HL-60 (cell line): ENCODE results near the gene SGIP1.

Experiments used
- TF ChIP-seq, protein P1 (sequence below): IDR thresholded peaks from one replicate; pipeline ENCODE4 v1.5.1; 2011; ENCODE audit warnings: low read length, control low read depth, inconsistent platforms; ENCODE audit not compliant: insufficient read depth
- TF ChIP-seq, protein P2 (sequence below): IDR thresholded peaks from 2 replicates; pipeline ENCODE4 v1.6.1; 2012; ENCODE audit warnings: low read depth; ENCODE audit not compliant: insufficient replicate concordance

DNA sequence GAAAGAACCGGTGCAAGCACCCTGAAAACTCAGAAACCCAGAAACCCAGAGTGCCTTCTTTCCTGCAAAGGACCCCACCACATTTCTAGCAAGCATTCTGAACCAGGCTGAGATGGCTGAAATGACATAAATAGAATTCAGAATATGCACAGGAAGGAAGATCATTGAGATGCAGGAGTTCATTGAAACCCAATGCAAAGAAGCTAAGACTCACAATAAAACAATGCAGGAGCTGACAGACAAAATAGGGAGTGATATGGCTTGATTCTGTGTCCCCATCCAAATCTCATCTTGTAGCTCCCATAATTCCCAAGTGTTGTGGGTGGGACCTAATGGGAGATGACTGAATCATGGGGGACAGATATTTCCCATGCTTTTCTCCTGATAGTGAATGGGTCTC is 22.8 kb upstream of the SGIP1 start:
- TF ChIP-seq, protein P1, sequence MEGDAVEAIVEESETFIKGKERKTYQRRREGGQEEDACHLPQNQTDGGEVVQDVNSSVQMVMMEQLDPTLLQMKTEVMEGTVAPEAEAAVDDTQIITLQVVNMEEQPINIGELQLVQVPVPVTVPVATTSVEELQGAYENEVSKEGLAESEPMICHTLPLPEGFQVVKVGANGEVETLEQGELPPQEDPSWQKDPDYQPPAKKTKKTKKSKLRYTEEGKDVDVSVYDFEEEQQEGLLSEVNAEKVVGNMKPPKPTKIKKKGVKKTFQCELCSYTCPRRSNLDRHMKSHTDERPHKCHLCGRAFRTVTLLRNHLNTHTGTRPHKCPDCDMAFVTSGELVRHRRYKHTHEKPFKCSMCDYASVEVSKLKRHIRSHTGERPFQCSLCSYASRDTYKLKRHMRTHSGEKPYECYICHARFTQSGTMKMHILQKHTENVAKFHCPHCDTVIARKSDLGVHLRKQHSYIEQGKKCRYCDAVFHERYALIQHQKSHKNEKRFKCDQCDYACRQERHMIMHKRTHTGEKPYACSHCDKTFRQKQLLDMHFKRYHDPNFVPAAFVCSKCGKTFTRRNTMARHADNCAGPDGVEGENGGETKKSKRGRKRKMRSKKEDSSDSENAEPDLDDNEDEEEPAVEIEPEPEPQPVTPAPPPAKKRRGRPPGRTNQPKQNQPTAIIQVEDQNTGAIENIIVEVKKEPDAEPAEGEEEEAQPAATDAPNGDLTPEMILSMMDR = no peak
- TF ChIP-seq, protein P2, sequence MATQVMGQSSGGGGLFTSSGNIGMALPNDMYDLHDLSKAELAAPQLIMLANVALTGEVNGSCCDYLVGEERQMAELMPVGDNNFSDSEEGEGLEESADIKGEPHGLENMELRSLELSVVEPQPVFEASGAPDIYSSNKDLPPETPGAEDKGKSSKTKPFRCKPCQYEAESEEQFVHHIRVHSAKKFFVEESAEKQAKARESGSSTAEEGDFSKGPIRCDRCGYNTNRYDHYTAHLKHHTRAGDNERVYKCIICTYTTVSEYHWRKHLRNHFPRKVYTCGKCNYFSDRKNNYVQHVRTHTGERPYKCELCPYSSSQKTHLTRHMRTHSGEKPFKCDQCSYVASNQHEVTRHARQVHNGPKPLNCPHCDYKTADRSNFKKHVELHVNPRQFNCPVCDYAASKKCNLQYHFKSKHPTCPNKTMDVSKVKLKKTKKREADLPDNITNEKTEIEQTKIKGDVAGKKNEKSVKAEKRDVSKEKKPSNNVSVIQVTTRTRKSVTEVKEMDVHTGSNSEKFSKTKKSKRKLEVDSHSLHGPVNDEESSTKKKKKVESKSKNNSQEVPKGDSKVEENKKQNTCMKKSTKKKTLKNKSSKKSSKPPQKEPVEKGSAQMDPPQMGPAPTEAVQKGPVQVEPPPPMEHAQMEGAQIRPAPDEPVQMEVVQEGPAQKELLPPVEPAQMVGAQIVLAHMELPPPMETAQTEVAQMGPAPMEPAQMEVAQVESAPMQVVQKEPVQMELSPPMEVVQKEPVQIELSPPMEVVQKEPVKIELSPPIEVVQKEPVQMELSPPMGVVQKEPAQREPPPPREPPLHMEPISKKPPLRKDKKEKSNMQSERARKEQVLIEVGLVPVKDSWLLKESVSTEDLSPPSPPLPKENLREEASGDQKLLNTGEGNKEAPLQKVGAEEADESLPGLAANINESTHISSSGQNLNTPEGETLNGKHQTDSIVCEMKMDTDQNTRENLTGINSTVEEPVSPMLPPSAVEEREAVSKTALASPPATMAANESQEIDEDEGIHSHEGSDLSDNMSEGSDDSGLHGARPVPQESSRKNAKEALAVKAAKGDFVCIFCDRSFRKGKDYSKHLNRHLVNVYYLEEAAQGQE = no peak
